GM21390 (cell line): ENCODE results near the gene PRRC2B.
"Not testable (repeated sequence)": the region's sequence is repeated elsewhere in the genome, so short reads cannot be mapped to it uniquely, and the experiment has no call there.

ENCODE experiments used
- ATAC-seq: cut with Tn5 transposase; IDR thresholded peaks from one replicate; pipeline ENCODE4 v1.9.1; 2021; ENCODE audit not compliant: unreplicated experiment

PRRC2B gene

GRCh38 chr9:131529597-131530545 is 136.0 kb downstream of the PRRC2B start:
- ATAC-seq = no peak

DNA sequence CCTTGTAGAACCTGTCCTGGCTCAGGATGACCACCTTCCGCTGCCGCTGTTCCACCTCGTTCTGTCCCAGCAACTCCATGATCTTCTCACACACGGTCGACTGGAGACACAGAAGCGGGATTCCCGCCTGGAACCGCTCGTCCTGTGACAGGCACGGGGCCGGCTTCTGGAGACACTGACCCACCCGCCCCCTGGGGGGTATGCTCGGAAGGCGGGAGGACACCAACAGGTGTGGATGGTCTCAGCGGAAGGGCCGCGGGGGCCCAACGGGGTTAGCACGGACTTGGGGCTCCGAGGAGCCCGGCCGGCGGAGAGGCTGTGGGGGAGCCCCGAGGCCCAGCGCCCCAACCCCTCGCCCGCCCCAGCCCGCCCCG is 136.6 kb downstream of the PRRC2B start:
- ATAC-seq = peak; percentile 17

GRCh38 chr9:131530920-131531832 is 137.3 kb downstream of the PRRC2B start, which contains the start of gene UCK1:
Gene UCK1, minus strand, starts transcription at chr9:131531263. Its CDS starts 89 bp downstream, at chr9:131531174.
- peak; percentile 86 for ATAC-seq

DNA sequence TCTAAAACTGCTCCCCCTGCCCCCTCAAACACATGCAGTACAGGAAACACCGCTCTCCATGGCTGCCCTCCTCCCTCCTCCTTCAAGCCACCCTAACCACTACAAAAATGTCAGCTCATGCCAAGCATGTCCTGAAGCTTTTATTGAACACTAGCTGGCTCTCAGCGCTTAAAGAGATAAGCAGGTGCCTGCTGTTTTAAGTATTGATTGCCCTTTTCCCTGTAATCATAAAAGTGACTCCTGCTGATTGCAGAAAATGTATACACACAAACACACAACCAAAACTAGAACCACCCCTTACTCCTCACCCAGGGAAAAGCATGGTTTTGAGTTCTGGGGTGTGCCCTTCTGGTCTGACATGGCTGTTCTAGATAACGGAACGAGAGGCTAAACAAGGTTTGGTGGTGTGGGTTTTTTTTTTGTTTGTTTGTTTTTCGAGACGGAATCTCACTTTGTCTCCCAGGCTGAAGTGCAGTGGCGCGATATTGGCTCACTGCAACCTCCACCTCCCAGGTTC is 140.9 kb downstream of the PRRC2B start:
- no peak for ATAC-seq

DNA sequence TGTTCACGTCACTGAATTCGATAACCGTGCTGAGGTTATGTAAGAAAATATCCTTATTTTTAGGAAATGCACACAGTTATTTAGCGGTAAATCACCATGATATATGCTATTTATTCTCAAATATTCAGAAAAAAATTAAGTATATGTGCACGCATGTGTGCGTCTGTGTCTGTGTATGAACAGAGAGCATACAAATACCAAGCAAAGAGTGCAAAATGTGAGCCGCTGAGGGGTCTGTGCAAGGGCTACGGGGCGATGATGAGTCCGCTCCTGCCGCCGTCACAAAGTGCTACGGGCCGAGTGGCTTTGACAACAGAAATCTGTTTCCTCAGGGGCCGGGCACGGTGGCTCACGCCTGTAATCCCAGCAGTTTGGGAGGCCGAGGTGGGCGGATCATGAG is 144.1 kb downstream of the PRRC2B start:
- ATAC-seq = no peak

GRCh38 chr9:131539223-131539923 is 145.5 kb downstream of the PRRC2B start:
- no peak for ATAC-seq

DNA sequence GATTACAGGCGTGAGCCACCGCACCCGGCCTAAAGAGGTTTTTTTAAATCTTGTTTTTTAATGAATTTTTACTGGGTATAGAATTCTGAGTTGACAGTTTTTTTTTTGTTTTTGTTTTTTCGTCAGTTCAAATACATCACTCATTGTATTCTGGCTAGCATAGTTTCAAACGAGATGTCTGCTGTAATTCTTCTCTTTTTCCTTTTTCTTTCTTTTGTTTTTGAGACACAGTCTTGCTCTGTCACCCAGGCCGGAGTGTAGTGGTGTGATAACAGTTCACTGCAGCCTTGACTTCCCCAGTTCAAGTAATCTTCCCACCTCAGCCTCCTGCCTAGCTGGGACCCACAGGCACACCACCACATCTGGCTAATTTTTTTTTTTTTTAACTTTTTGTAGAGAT is 149.3 kb downstream of the PRRC2B start:
- no peak for ATAC-seq

GRCh38 chr9:131545003-131545785 is 151.3 kb downstream of the PRRC2B start, which contains the start of gene PRRT1B:
Gene PRRT1B, plus strand, starts transcription at chr9:131545523. Its CDS starts 93 bp downstream, at chr9:131545616.
- no peak for ATAC-seq

- ATAC-seq = no peak
Observed at GRCh38 chr9:131545786-131546335, 152.0 kb downstream of the PRRC2B start.

DNA sequence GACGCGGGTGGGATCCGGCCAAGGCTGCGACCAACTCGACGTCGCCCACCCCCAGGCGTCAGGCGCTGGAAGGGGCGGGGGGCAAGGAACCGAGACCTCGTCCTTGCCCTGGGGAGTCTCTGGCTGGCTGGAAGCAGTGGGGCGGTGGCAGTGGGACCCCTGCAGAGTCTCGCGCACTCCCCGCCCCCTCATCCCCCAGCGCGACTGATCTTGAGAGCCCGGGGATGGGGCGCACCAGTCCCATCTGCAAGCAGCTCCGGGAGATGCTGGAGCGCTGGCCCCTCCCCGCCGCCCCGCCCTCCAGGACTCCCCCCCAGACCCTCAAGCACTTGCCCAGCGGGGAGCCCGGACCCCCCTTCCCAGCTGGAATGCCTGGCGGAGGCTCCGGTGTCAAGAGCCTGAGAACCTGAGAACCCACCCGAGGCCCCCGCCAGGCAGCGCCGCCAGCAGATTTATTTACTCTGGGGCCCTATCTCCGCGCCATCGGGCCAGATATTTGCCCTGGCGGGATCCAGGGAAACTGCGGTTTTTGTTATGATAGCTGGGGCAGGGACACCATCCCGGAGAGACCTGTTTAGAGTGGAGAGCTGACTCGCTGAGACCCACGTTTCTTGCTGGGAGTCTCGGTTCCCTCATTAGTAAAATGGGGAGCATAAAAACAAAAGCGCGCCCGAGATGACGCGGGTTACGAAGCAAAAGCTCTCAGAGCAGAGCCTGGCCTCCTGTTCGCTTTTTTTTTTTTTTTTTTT is 152.6 kb downstream of the PRRC2B start:
- no peak for ATAC-seq

DNA sequence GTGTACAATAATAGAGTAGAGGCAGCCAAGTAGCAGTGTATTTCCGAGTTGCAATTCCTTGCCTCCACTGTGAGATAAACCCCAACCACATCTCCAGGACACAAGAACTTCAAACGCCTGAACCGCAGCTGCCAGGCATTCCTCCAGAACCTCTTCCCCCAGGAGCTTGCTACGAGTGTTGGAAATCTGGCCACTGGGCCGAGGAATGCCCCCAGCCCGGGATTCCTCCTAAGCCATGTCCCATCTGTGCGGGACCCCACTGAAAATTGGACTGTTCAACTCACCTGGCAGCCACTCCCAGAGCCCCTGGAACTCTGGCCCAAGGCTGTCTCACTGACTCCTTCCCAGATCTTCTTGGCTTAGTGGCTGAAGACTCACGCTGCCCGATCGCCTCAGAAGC is 155.3 kb downstream of the PRRC2B start:
- not testable (repeated sequence) for ATAC-seq
